ENCODE measurements around the gene DNM3. TPM values are rescaled to one million over a fixed set of nuclear protein-coding genes. Genes with fewer than 3 reads are reported as not detected.

Gene DNM3
- total and polyA plus RNA-seq, 9 of the 15 experiments (the other 6 are each of a cell fraction or from before 2014, with no cell fraction given): 0.08 to 0.36 (median 0.22) TPM; not detected in 1

- TF ChIP-seq ZBTB5 (IDR thresholded peaks at IDR 0.05) (no peak), FOSL1 (tag; conservative IDR thresholded peaks at IDR 0.05) (peak; percentile 78), SLC30A9 (CRISPR knock-in tag; IDR thresholded peaks at IDR 0.05) (no peak), E2F5 (CRISPR knock-in tag; IDR thresholded peaks at IDR 0.05) (no peak), JUND (IDR thresholded peaks at IDR 0.05; ENCODE audit: borderline replicate concordance, low read depth, low read length) (peak; percentile 6; the same call in 1 of the 2 replicates), JUND (tag; IDR thresholded peaks at IDR 0.05; ENCODE audit: borderline replicate concordance, low read depth, low read length) (peak; percentile 15; the same call in 1 of the 3 replicates), PKNOX1 (IDR thresholded peaks at IDR 0.05) (peak; percentile 53)
Measured at GRCh38 chr1:171828794-171829193, 12.5 kb upstream of the DNM3 start (continued).
